IMR-90 (cell line): ENCODE measurements around the gene ADIG. TPM values are rescaled to one million over a fixed set of nuclear protein-coding genes. Genes with fewer than 3 reads are reported as not detected.

Experiments
- ATAC-seq: fragments of 200-7000 bp; cut with Tn5 transposase; 2 replicates; pipeline ENCODE4 v1.9.1; 2020; ENCODE audit warnings: low read depth, mild to moderate bottlenecking, moderate library complexity
- BruUV-seq: library from RNA; stranded (reverse); fragments of 400-500 nt; replicated peaks from 2 replicates; lab custom pipeline; 2021; lab: Mats Ljungman, UMichigan
- CTCF ChIA-PET: fragments of 300-600 bp; formaldehyde crosslinking; extraction: SDS; loops from one replicate; lab custom pipeline; 2021; ENCODE audit warnings: antibody characterized with exemption; lab: Yijun Ruan, JAX
- POLR2A ChIA-PET: fragments of 300-600 bp; sonication (Branson Sonifier 250); formaldehyde crosslinking; loops from one replicate; lab custom pipeline; 2022; ENCODE audit warnings: antibody characterized with exemption; ENCODE audit not compliant: unreplicated experiment; lab: Charles Lee
- DNase-seq: peaks from one replicate; pipeline ENCODE4 v3.0.0; 2013
- H2AFZ ChIP-seq: replicated peaks from 2 replicates; pipeline ENCODE3; 2013; ENCODE audit warnings: low read length, mild to moderate bottlenecking; ENCODE audit not compliant: poor library complexity
- H2AK5ac ChIP-seq: 2 replicates; pipeline ENCODE4 v1.6.1; 2013; ENCODE audit warnings: low read depth, low read length, inconsistent platforms
- H2AK9ac ChIP-seq: replicated peaks from 2 replicates; pipeline ENCODE3; 2013; ENCODE audit warnings: mild to moderate bottlenecking, low read depth, low read length, moderate library complexity; ENCODE audit not compliant: poor library complexity
- H2BK120ac ChIP-seq: 2 replicates; pipeline ENCODE4 v1.6.1; 2013; ENCODE audit warnings: low read depth, low read length, inconsistent platforms
- H2BK15ac ChIP-seq: 3 replicates; pipeline ENCODE4 v1.6.1; 2013; ENCODE audit warnings: low read depth, low read length, inconsistent platforms
- H2BK20ac ChIP-seq: 2 replicates; pipeline ENCODE4 v1.6.1; 2013; ENCODE audit warnings: low read depth, mild to moderate bottlenecking, inconsistent platforms, low read length, moderate library complexity
- H2BK5ac ChIP-seq: 2 replicates; pipeline ENCODE4 v1.6.1; 2013; ENCODE audit warnings: mild to moderate bottlenecking, low read depth, low read length, inconsistent platforms; ENCODE audit not compliant: poor library complexity, severe bottlenecking
- H3K14ac ChIP-seq: replicated peaks from 2 replicates; pipeline ENCODE4 v1.6.1; 2013; ENCODE audit warnings: low read depth, low read length, inconsistent platforms
- H3K18ac ChIP-seq: 2 replicates; pipeline ENCODE4 v1.6.1; 2013; ENCODE audit warnings: low read depth, low read length, control low read depth
- H3K23ac ChIP-seq: 2 replicates; pipeline ENCODE4 v1.6.1; 2013; ENCODE audit warnings: low read depth, low read length, inconsistent platforms
- H3K27ac ChIP-seq: 2 replicates; pipeline ENCODE4 v1.5.1; 2013; ENCODE audit warnings: mild to moderate bottlenecking, control low read depth, low read length; ENCODE audit not compliant: insufficient read depth
- H3K27me3 ChIP-seq: 2 replicates; pipeline ENCODE4 v1.6.1; 2013; ENCODE audit warnings: low read length; ENCODE audit not compliant: control insufficient read depth, insufficient read depth
- H3K36me3 ChIP-seq: 2 replicates; pipeline ENCODE4 v1.6.1; 2013; ENCODE audit warnings: low read length, mixed read lengths; ENCODE audit not compliant: control insufficient read depth, insufficient read depth
- H3K4ac ChIP-seq: 2 replicates; pipeline ENCODE4 v1.6.1; 2013; ENCODE audit warnings: low read depth, low read length, inconsistent platforms
- H3K4me1 ChIP-seq: 2 replicates; pipeline ENCODE4 v1.6.1; 2013; ENCODE audit warnings: low read length, mixed read lengths; ENCODE audit not compliant: control insufficient read depth, insufficient read depth
- H3K4me2 ChIP-seq: 2 replicates; pipeline ENCODE4 v1.6.1; 2013; ENCODE audit warnings: low read depth, mild to moderate bottlenecking, control low read depth, low read length, moderate library complexity
- H3K4me3 ChIP-seq: 2 replicates; pipeline ENCODE4 v1.5.1; 2013; ENCODE audit warnings: low read depth, mild to moderate bottlenecking, control low read depth, low read length, moderate library complexity; ENCODE audit not compliant: insufficient read depth
- H3K56ac ChIP-seq: 2 replicates; pipeline ENCODE4 v1.6.1; 2013; ENCODE audit warnings: low read length, inconsistent platforms; ENCODE audit not compliant: insufficient read depth; ENCODE audit errors: extremely low read depth
- H3K79me1 ChIP-seq, 2 experiments: 2 replicates each; pipeline ENCODE4 v1.6.1; 2013; ENCODE audit warnings: low read length in 2 of 2, inconsistent platforms in 1 of 2, low read depth in 1 of 2
- H3K9ac ChIP-seq: 2 replicates; pipeline ENCODE4 v1.6.1; 2013; ENCODE audit warnings: low read depth, low read length, control low read depth
- H3K9me1 ChIP-seq: 2 replicates; pipeline ENCODE4 v1.6.1; 2013; ENCODE audit warnings: low read length, inconsistent platforms; ENCODE audit not compliant: insufficient read depth
- H3K9me3 ChIP-seq: 2 replicates; pipeline ENCODE4 v1.6.1; 2013; ENCODE audit warnings: low read length; ENCODE audit not compliant: control insufficient read depth, insufficient read depth
- H4K20me1 ChIP-seq: 2 replicates; pipeline ENCODE4 v1.6.1; 2013; ENCODE audit warnings: low read length, inconsistent platforms; ENCODE audit not compliant: insufficient read depth
- H4K5ac ChIP-seq: 2 replicates; pipeline ENCODE4 v1.6.1; 2013; ENCODE audit warnings: mild to moderate bottlenecking, low read depth, low read length, control low read depth
- H4K8ac ChIP-seq, 2 experiments: 2 replicates each; pipeline ENCODE4 v1.6.1; 2013; ENCODE audit warnings: low read depth in 2 of 2, low read length in 2 of 2, control low read depth in 1 of 2, inconsistent platforms in 1 of 2
- H4K91ac ChIP-seq: 2 replicates; pipeline ENCODE4 v1.6.1; 2013; ENCODE audit warnings: low read depth, low read length, inconsistent platforms; ENCODE audit not compliant: insufficient read depth
- BHLHE40 ChIP-seq: fragments of 150-350 bp; IDR thresholded peaks from 2 replicates; pipeline ENCODE4 v1.6.1; 2016; ENCODE audit warnings: mild to moderate bottlenecking, low read depth, low read length
- CEBPB ChIP-seq: IDR thresholded peaks from 2 replicates; pipeline ENCODE4 v1.6.1; 2012; ENCODE audit warnings: low read depth, low read length, improper control_type of control experiment
- CHD1 ChIP-seq: IDR thresholded peaks from 2 replicates; pipeline ENCODE4 v1.6.1; 2012; ENCODE audit warnings: low read depth, low read length, improper control_type of control experiment
- FOS ChIP-seq: fragments of 150-350 bp; IDR thresholded peaks from 2 replicates; pipeline ENCODE4 v1.6.1; 2016; ENCODE audit warnings: low read depth, low read length
- MAFK ChIP-seq: IDR thresholded peaks from 2 replicates; pipeline ENCODE4 v1.6.1; 2012; ENCODE audit warnings: low read depth, low read length, improper control_type of control experiment
- MAZ ChIP-seq: IDR thresholded peaks from 2 replicates; pipeline ENCODE4 v1.6.1; 2012; ENCODE audit warnings: low read depth, mild to moderate bottlenecking, low read length, improper control_type of control experiment, moderate library complexity, borderline replicate concordance
- MXI1 ChIP-seq: IDR thresholded peaks from 2 replicates; pipeline ENCODE4 v1.6.1; 2012; ENCODE audit warnings: low read depth, mild to moderate bottlenecking, low read length, moderate library complexity, borderline replicate concordance
- NFE2L2 ChIP-seq: fragments of 150-350 bp; IDR thresholded peaks from 2 replicates; pipeline ENCODE4 v1.6.1; 2016; ENCODE audit warnings: low read depth, mild to moderate bottlenecking, low read length
- POLR2A ChIP-seq: IDR thresholded peaks from 2 replicates; pipeline ENCODE4 v1.6.1; 2012; ENCODE audit warnings: mild to moderate bottlenecking, low read depth, low read length
- RAD21 ChIP-seq: IDR thresholded peaks from 2 replicates; pipeline ENCODE4 v1.6.1; 2012; ENCODE audit warnings: low read length, improper control_type of control experiment
- RCOR1 ChIP-seq: IDR thresholded peaks from 2 replicates; pipeline ENCODE4 v1.6.1; 2012; ENCODE audit warnings: mild to moderate bottlenecking, low read length, improper control_type of control experiment; ENCODE audit not compliant: insufficient replicate concordance
- RFX5 ChIP-seq: IDR thresholded peaks from 2 replicates; pipeline ENCODE4 v1.8.0; 2012; ENCODE audit warnings: low read depth, mild to moderate bottlenecking, low read length, moderate library complexity
- SMC3 ChIP-seq: fragments of 150-350 bp; IDR thresholded peaks from 2 replicates; pipeline ENCODE4 v1.6.1; 2016; ENCODE audit warnings: low read depth, mild to moderate bottlenecking, antibody characterized with exemption, low read length, moderate library complexity
- USF2 ChIP-seq: fragments of 150-350 bp; IDR thresholded peaks from 2 replicates; pipeline ENCODE4 v1.6.1; 2017; ENCODE audit warnings: mild to moderate bottlenecking, antibody characterized with exemption, low read length, low read depth
- WGBS, 2 experiments: methylation state at CpG; one replicate each; pipeline versions ENCODE4 v1.1.5 to v1.1.7; 2013; ENCODE audit warnings: missing lambda C conversion rate in 2 of 2; ENCODE audit not compliant: insufficient read length in 1 of 2; ENCODE audit errors: extremely low coverage in 2 of 2; 5-methylcytosine and 5-hydroxymethylcytosine counted together
- dilution Hi-C: fragments of 300-500 bp; cut with HindIII; formaldehyde crosslinking; loops from one replicate; pipeline ENCODE4 v1.14.3; 2018; ENCODE audit warnings: low sequenced_read_pairs; ENCODE audit not compliant: unreplicated experiment
- in situ Hi-C: fragments of 300-500 bp; cut with MboI; formaldehyde crosslinking; loops from 3 replicates; pipeline ENCODE4 v1.14.3; 2019; ENCODE audit warnings: low sequenced_read_pairs, inconsistent platforms, mixed read lengths
- intact Hi-C: fragments of 100-400 bp; cut with micrococcal nuclease; formaldehyde crosslinking; loops from 2 replicates; pipeline ENCODE4 v1.10.0; 2022
- polyA plus RNA-seq, 3 experiments: library from polyadenylated mRNA; depleted of rRNA; stranded (reverse); fragments of >200 nt; gene quantifications; 2 replicates each; pipeline ENCODE4 v1.2.3, GENCODE V29; 2012; ENCODE audit warnings: low replicate concordance in 1 of 3
- total RNA-seq: library from RNA; depleted of rRNA; stranded (reverse); fragments of >200 nt; gene quantifications from 2 replicates; pipeline ENCODE4 v1.2.3, GENCODE V29; 2012
- TF ChIP-seq, protein P1 (sequence below): fragments of 150-350 bp; IDR thresholded peaks from 2 replicates; pipeline ENCODE4 v1.6.1; 2016; ENCODE audit warnings: low read depth, mild to moderate bottlenecking, low read length, moderate library complexity, borderline replicate concordance
- TF ChIP-seq, protein P2 (sequence below): conservative IDR thresholded peaks from 2 replicates; pipeline ENCODE4 v1.5.1; 2012; ENCODE audit warnings: mild to moderate bottlenecking, low read depth, low read length, improper control_type of control experiment

ADIG gene
- total and polyA plus RNA-seq, 2 of the 4 experiments (the other 2 are of a cell fraction), result not detected

- H3K9me1 ChIP-seq, result no peaks in the 10 kb centered on the region
- H3K9me3 ChIP-seq, result no peaks in the 10 kb centered on the region
- peaks cover 25% of the 10 kb centered on the region for H3K27me3 ChIP-seq
- no peaks in the 10 kb centered on the region for H3K79me1 ChIP-seq
- H3K18ac ChIP-seq, result no peak overlapping the region
- no peak overlapping the region for H2BK20ac ChIP-seq
- H4K8ac ChIP-seq, result no peak overlapping the region
- H3K27ac ChIP-seq, result no peak overlapping the region
- H3K23ac ChIP-seq, result no peak overlapping the region
- intact Hi-C loops, result no loop called here
- no peak overlapping the region for H3K56ac ChIP-seq
- H2AK5ac ChIP-seq, result no peak overlapping the region
- CTCF ChIA-PET, result no interaction called here
- H3K4me1 ChIP-seq, result no peaks in the 10 kb centered on the region
- no peak overlapping the region for H2AK9ac ChIP-seq
- no peak overlapping the region for H3K4ac ChIP-seq
- no peaks in the 10 kb centered on the region for H3K36me3 ChIP-seq
- ATAC-seq (no peak), DNase-seq (no peak)
- TF ChIP-seq FOS (no peak), USF2 (no peak), NFE2L2 (no peak), MAZ (no peak), RCOR1 (no peak), MAFK (no peak), CEBPB (no peak), BHLHE40 (no peak), RAD21 (no peak), POLR2A (no peak), MXI1 (no peak), RFX5 (no peak), SMC3 (no peak), CHD1 (no peak)
- TF ChIP-seq, protein P1, sequence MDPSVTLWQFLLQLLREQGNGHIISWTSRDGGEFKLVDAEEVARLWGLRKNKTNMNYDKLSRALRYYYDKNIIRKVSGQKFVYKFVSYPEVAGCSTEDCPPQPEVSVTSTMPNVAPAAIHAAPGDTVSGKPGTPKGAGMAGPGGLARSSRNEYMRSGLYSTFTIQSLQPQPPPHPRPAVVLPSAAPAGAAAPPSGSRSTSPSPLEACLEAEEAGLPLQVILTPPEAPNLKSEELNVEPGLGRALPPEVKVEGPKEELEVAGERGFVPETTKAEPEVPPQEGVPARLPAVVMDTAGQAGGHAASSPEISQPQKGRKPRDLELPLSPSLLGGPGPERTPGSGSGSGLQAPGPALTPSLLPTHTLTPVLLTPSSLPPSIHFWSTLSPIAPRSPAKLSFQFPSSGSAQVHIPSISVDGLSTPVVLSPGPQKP, result no peak
- TF ChIP-seq, protein P2, sequence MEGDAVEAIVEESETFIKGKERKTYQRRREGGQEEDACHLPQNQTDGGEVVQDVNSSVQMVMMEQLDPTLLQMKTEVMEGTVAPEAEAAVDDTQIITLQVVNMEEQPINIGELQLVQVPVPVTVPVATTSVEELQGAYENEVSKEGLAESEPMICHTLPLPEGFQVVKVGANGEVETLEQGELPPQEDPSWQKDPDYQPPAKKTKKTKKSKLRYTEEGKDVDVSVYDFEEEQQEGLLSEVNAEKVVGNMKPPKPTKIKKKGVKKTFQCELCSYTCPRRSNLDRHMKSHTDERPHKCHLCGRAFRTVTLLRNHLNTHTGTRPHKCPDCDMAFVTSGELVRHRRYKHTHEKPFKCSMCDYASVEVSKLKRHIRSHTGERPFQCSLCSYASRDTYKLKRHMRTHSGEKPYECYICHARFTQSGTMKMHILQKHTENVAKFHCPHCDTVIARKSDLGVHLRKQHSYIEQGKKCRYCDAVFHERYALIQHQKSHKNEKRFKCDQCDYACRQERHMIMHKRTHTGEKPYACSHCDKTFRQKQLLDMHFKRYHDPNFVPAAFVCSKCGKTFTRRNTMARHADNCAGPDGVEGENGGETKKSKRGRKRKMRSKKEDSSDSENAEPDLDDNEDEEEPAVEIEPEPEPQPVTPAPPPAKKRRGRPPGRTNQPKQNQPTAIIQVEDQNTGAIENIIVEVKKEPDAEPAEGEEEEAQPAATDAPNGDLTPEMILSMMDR, result no peak
- H2BK120ac ChIP-seq, result no peak overlapping the region
- no peak overlapping the region for H2BK15ac ChIP-seq
- H3K14ac ChIP-seq, result no peak overlapping the region
- no peak overlapping the region for H3K4me3 ChIP-seq
- no peak overlapping the region for H3K9ac ChIP-seq
- no CpG with 5 or more reads among the region's 4 CpGs for WGBS, 2 experiments
- no peak overlapping the region for H2AFZ ChIP-seq
- H3K4me2 ChIP-seq, result no peak overlapping the region
- dilution Hi-C loops, result no loop called here
- H4K20me1 ChIP-seq, result no peaks in the 10 kb centered on the region; the same call in 1 of the 2 replicates
- no TSS peak for BruUV-seq
- no peak overlapping the region for H4K91ac ChIP-seq
- no peak overlapping the region for H2BK5ac ChIP-seq
- POLR2A ChIA-PET, result no interaction called here
- in situ Hi-C loops, result no loop called here
- H4K5ac ChIP-seq, result no peak overlapping the region
Measured at GRCh38 chr20:38583306-38583705, 2.3 kb downstream of the ADIG start.
